H9 (cell line): Measurements from ENCODE around the gene MEIOSIN. TPM values are rescaled to one million over a fixed set of nuclear protein-coding genes. Genes with fewer than 3 reads are reported as not detected.

Source experiments
- DNase-seq: peaks from one replicate; pipeline ENCODE4 v3.0.0-alpha.2; 2017
- H2AFZ ChIP-seq: one replicate; pipeline ENCODE4 v1.6.1; 2013; ENCODE audit warnings: mild to moderate bottlenecking, low read length, control low read depth, moderate library complexity
- H2AK5ac ChIP-seq: 2 replicates; pipeline ENCODE4 v1.6.1; 2013; ENCODE audit warnings: low read length, control low read depth, mixed read lengths; ENCODE audit not compliant: insufficient read length
- H2BK120ac ChIP-seq: one replicate; pipeline ENCODE4 v1.6.1; 2013; ENCODE audit warnings: low read depth, mild to moderate bottlenecking, low read length, control low read depth, inconsistent platforms; ENCODE audit not compliant: poor library complexity, severe bottlenecking
- H2BK12ac ChIP-seq: 2 replicates; pipeline ENCODE4 v1.6.1; 2013; ENCODE audit warnings: low read length, control low read depth, mixed read lengths, low read depth; ENCODE audit not compliant: insufficient read length
- H2BK15ac ChIP-seq: 2 replicates; pipeline ENCODE4 v1.6.1; 2013; ENCODE audit warnings: low read depth, low read length, control low read depth
- H2BK20ac ChIP-seq: one replicate; pipeline ENCODE4 v1.6.1; 2013; ENCODE audit warnings: low read depth, mild to moderate bottlenecking, low read length, control low read depth, inconsistent platforms; ENCODE audit not compliant: poor library complexity, severe bottlenecking
- H2BK5ac ChIP-seq: 2 replicates; pipeline ENCODE4 v1.6.1; 2013; ENCODE audit warnings: low read length, control low read depth, mixed read lengths; ENCODE audit not compliant: insufficient read length
- H3K14ac ChIP-seq: 2 replicates; pipeline ENCODE4 v1.6.1; 2013; ENCODE audit warnings: low read length, control low read depth; ENCODE audit not compliant: insufficient read depth
- H3K18ac ChIP-seq: 2 replicates; pipeline ENCODE4 v1.6.1; 2013; ENCODE audit warnings: low read depth, mild to moderate bottlenecking, mixed read lengths, low read length, control low read depth; ENCODE audit not compliant: insufficient read length
- H3K23ac ChIP-seq: 2 replicates; pipeline ENCODE4 v1.6.1; 2013; ENCODE audit warnings: low read length, control low read depth, mixed read lengths, low read depth; ENCODE audit not compliant: insufficient read length
- H3K23me2 ChIP-seq: 2 replicates; pipeline ENCODE4 v1.6.1; 2013; ENCODE audit warnings: low read depth, mild to moderate bottlenecking, mixed read lengths, low read length, control low read depth; ENCODE audit not compliant: insufficient read length, poor library complexity, severe bottlenecking
- H3K27ac ChIP-seq: 2 replicates; pipeline ENCODE4 v1.5.1; 2013; ENCODE audit warnings: low read length, control low read depth, mixed read lengths, low read depth; ENCODE audit not compliant: insufficient read length
- H3K27me3 ChIP-seq: 2 replicates; pipeline ENCODE4 v1.6.1; 2013; ENCODE audit warnings: low read length, control low read depth, inconsistent platforms; ENCODE audit not compliant: insufficient read depth
- H3K4ac ChIP-seq: 2 replicates; pipeline ENCODE4 v1.6.1; 2013; ENCODE audit warnings: low read depth, mild to moderate bottlenecking, control low read depth, inconsistent platforms, low read length, moderate library complexity
- H3K4me1 ChIP-seq: 2 replicates; pipeline ENCODE4 v1.6.1; 2013; ENCODE audit warnings: low read length, control low read depth, inconsistent platforms; ENCODE audit not compliant: insufficient read depth
- H3K4me2 ChIP-seq: 2 replicates; pipeline ENCODE4 v1.6.1; 2013; ENCODE audit warnings: low read length, control low read depth, mixed read lengths; ENCODE audit not compliant: insufficient read length, insufficient read depth
- H3K56ac ChIP-seq: 2 replicates; pipeline ENCODE4 v1.6.1; 2013; ENCODE audit warnings: low read depth, mild to moderate bottlenecking, mixed read lengths, low read length, control low read depth; ENCODE audit not compliant: insufficient read length
- H3K79me1 ChIP-seq: 2 replicates; pipeline ENCODE4 v1.6.1; 2013; ENCODE audit warnings: low read depth, mild to moderate bottlenecking, moderate library complexity, low read length, control low read depth, inconsistent platforms; ENCODE audit not compliant: insufficient read depth, poor library complexity, severe bottlenecking
- H3K79me2 ChIP-seq: 2 replicates; pipeline ENCODE4 v1.6.1; 2013; ENCODE audit warnings: low read length, control low read depth, inconsistent platforms; ENCODE audit not compliant: insufficient read depth
- H3K9ac ChIP-seq: 2 replicates; pipeline ENCODE4 v1.6.1; 2013; ENCODE audit warnings: low read length, control low read depth, mixed read lengths; ENCODE audit not compliant: insufficient read length; ENCODE audit errors: extremely low read depth
- H3K9me3 ChIP-seq: one replicate; pipeline ENCODE4 v1.6.1; 2013; ENCODE audit warnings: low read depth, low read length, inconsistent platforms; ENCODE audit not compliant: control insufficient read depth
- H3T11ph ChIP-seq: one replicate; pipeline ENCODE4 v1.6.1; 2013; ENCODE audit warnings: mild to moderate bottlenecking, low read length, control low read depth, inconsistent platforms
- H4K20me1 ChIP-seq: one replicate; pipeline ENCODE4 v1.6.1; 2013; ENCODE audit not compliant: control insufficient read depth, insufficient read length, insufficient read depth
- H4K5ac ChIP-seq: 2 replicates; pipeline ENCODE4 v1.6.1; 2013; ENCODE audit warnings: low read depth, mild to moderate bottlenecking, mixed read lengths, low read length, control low read depth; ENCODE audit not compliant: insufficient read length
- H4K8ac ChIP-seq: replicated peaks from 2 replicates; pipeline ENCODE4 v1.6.1; 2013; ENCODE audit warnings: low read length, control low read depth, mixed read lengths, low read depth; ENCODE audit not compliant: insufficient read length
- H4K91ac ChIP-seq: 2 replicates; pipeline ENCODE4 v1.6.1; 2013; ENCODE audit warnings: low read depth, mild to moderate bottlenecking, moderate library complexity, mixed read lengths, low read length, control low read depth; ENCODE audit not compliant: insufficient read length
- H3K27ac Mint-ChIP-seq, 3 experiments: 2 replicates in 2 of 3; 3 replicates in 1 of 3; pipeline ENCODE4 v1.8.0; 2020 to 2021; ENCODE audit warnings: mixed read lengths in 3 of 3, mild to moderate bottlenecking in 1 of 3, moderate library complexity in 1 of 3
- H3K27me3 Mint-ChIP-seq: 2 replicates; pipeline ENCODE4 v1.8.0; 2021; ENCODE audit warnings: low read depth, mild to moderate bottlenecking, moderate library complexity, mixed read lengths
- H3K36me3 Mint-ChIP-seq, 3 experiments: 2 replicates in 2 of 3; 3 replicates in 1 of 3; pipeline ENCODE4 v1.8.0; 2020 to 2021; ENCODE audit warnings: low read depth in 3 of 3, mixed read lengths in 3 of 3; ENCODE audit not compliant: insufficient read depth in 1 of 3
- H3K4me1 Mint-ChIP-seq, 2 experiments: 2 replicates each; pipeline ENCODE4 v1.8.0; 2020; ENCODE audit warnings: mixed read lengths in 2 of 2
- H3K4me3 Mint-ChIP-seq, 2 experiments: 2 replicates in 1 of 2; 3 replicates in 1 of 2; pipeline ENCODE4 v1.8.0; 2020 to 2021; ENCODE audit warnings: mild to moderate bottlenecking in 2 of 2, mixed read lengths in 2 of 2, moderate library complexity in 1 of 2
- H3K9me3 Mint-ChIP-seq, 2 experiments: 2 replicates in 1 of 2; 3 replicates in 1 of 2; pipeline ENCODE4 v1.8.0; 2020; ENCODE audit warnings: mild to moderate bottlenecking in 2 of 2, mixed read lengths in 2 of 2, moderate library complexity in 1 of 2
- WGBS: extraction: QIAGEN DNeasy Blood & Tissue Kit; methylation state at CpG from one replicate; pipeline ENCODE4 v1.1.7; 2013; ENCODE audit warnings: missing lambda C conversion rate, low lambda C conversion rate, mixed read lengths; ENCODE audit not compliant: insufficient read length; ENCODE audit errors: extremely low coverage; 5-methylcytosine and 5-hydroxymethylcytosine counted together
- total RNA-seq: library from RNA; stranded (reverse); gene quantifications from 2 replicates; pipeline ENCODE4 v1.2.1, GENCODE V29; 2021
- TF ChIP-seq, protein P1 (sequence below): fragments of 200-600 bp; sonication (generic); conservative IDR thresholded peaks from 3 replicates; pipeline ENCODE4 v1.8.0; 2021; ENCODE audit warnings: antibody characterized with exemption, mild to moderate bottlenecking

The MEIOSIN gene
- total RNA-seq, 1 experiment from 2014 or later, result not detected

DNA sequence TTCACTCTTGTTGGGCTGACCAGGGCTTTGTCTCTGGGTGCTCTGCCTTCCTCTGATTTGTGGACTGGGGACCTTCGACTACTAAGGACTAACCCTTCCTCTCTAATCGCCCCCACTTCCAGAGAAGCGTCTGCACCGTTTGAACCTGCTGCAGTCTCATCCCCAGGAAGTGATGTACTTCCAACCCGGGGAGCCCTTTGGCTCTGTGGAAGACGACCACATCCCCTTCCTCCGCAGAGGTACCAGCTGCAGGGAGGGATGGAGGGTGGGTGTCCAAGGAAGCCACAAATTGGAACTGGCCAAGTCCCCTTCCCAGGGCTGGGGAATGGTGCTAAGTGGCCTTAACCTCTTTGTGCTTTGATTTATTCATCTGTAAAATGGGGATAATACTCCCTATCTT is 31.6 kb upstream of the MEIOSIN start:
- Mint-ChIP-seq H3K27me3 (no peaks in the 10 kb centered on the region), H3K27ac (peak overlapping the region in 1 of 3 experiments; percentile 61; a peak in 1 of 7 replicates), H3K9me3 (no peaks in the 10 kb centered on the region), H3K4me1 (no peaks in the 10 kb centered on the region), H3K36me3 (peaks cover 25 to 41% (median 41%) of the 10 kb centered on the region in 3 experiments; a peak in 6 of 7 replicates), H3K4me3 (no peak overlapping the region)
- Histone ChIP-seq H3K27me3 (no peaks in the 10 kb centered on the region), H3K23ac (no peak overlapping the region), H4K8ac (no peak overlapping the region), H2BK12ac (no peak overlapping the region), H3K4me2 (no peak overlapping the region), H2AK5ac (no peak overlapping the region), H3K27ac (no peak overlapping the region), H3K79me2 (no peaks in the 10 kb centered on the region), H2AFZ (no peak overlapping the region), H3K9me3 (no peaks in the 10 kb centered on the region), H4K20me1 (no peaks in the 10 kb centered on the region), H3K4ac (no peak overlapping the region), H4K5ac (no peak overlapping the region), H2BK5ac (no peak overlapping the region), H3K79me1 (no peaks in the 10 kb centered on the region), H3K18ac (no peak overlapping the region), H4K91ac (no peak overlapping the region), H3K4me1 (no peaks in the 10 kb centered on the region), H3K9ac (no peak overlapping the region), H2BK120ac (no peak overlapping the region), H2BK20ac (no peak overlapping the region), H3K56ac (no peak overlapping the region), H3K14ac (no peak overlapping the region), H3K23me2 (no peaks in the 10 kb centered on the region), H2BK15ac (no peak overlapping the region), H3T11ph (no peak overlapping the region)
- TF ChIP-seq, protein P1, sequence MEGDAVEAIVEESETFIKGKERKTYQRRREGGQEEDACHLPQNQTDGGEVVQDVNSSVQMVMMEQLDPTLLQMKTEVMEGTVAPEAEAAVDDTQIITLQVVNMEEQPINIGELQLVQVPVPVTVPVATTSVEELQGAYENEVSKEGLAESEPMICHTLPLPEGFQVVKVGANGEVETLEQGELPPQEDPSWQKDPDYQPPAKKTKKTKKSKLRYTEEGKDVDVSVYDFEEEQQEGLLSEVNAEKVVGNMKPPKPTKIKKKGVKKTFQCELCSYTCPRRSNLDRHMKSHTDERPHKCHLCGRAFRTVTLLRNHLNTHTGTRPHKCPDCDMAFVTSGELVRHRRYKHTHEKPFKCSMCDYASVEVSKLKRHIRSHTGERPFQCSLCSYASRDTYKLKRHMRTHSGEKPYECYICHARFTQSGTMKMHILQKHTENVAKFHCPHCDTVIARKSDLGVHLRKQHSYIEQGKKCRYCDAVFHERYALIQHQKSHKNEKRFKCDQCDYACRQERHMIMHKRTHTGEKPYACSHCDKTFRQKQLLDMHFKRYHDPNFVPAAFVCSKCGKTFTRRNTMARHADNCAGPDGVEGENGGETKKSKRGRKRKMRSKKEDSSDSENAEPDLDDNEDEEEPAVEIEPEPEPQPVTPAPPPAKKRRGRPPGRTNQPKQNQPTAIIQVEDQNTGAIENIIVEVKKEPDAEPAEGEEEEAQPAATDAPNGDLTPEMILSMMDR, result no peak
- DNase-seq, result no peak
- WGBS, result no CpG with 5 or more reads among the region's 7 CpGs
